ENCODE data around the gene HS3ST4.

DNA sequence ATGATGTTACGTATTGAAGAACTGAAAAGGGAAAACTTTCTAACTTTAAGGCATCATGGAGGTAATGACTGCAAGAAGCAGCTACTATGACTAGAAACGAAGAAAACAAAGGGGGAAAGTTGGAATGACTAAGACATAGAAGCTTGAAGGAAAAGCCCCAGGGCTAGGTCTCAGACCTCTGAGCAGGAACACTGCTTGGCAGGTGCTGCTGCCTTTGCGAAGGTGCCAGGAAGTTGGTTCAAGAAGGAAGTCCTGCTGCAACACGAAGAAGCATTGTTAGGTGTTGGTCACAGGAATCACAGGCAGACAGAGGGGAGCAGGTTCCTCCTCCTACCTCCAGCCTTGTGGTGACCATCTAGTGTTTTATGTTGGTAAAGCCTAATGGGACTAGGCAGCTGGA, 48.1 kb upstream of the HS3ST4 start:
- TF ChIP-seq POLR2A (IDR thresholded peaks at IDR 0.05; ENCODE audit: borderline replicate concordance, extremely low read depth, insufficient read depth, insufficient read length) (no peak), POLR2AphosphoS5 (IDR thresholded peaks at IDR 0.05; ENCODE audit: low read depth, low read length) (no peak)

Measured in HCT116 (cell line).